Stromal cell of bone marrow (primary cell): ENCODE data around the gene EXD3.
"Not testable (repeated sequence)": the region's sequence is repeated elsewhere in the genome, so short reads cannot be mapped to it uniquely, and the experiment has no call there.

Source experiments
- DNase-seq: peaks from one replicate; pipeline ENCODE4 v3.0.0-alpha.2; 2012; ENCODE audit warnings: low read depth

Gene EXD3

GRCh38 chr9:137379761-137380161 lies 43.2 kb downstream of the EXD3 start:
- no peak for DNase-seq

GRCh38 chr9:137378688-137379410 lies 44.1 kb downstream of the EXD3 start:
- not testable (repeated sequence) for DNase-seq

GRCh38 chr9:137376386-137376785 lies 46.6 kb downstream of the EXD3 start:
- DNase-seq, result no peak

GRCh38 chr9:137375321-137376058 lies 47.5 kb downstream of the EXD3 start:
- DNase-seq, result no peak

GRCh38 chr9:137374131-137374845 lies 48.7 kb downstream of the EXD3 start:
- DNase-seq, result no peak

- DNase-seq, result no peak
These were observed 49.4 kb downstream of the EXD3 start for GRCh38 chr9:137373611-137373980.

GRCh38 chr9:137372693-137373610 lies 50.0 kb downstream of the EXD3 start:
- DNase-seq, result no peak

- no peak for DNase-seq
These were observed 50.9 kb downstream of the EXD3 start for GRCh38 chr9:137371946-137372651.

GRCh38 chr9:137371521-137371941 lies 51.4 kb downstream of the EXD3 start:
- DNase-seq, result no peak

GRCh38 chr9:137370865-137371520 lies 52.0 kb downstream of the EXD3 start:
- DNase-seq, result no peak

- no peak for DNase-seq
These were observed 52.8 kb downstream of the EXD3 start for GRCh38 chr9:137369911-137370764.

- no peak for DNase-seq
These were observed 53.7 kb downstream of the EXD3 start for GRCh38 chr9:137369061-137369787.

GRCh38 chr9:137368431-137369035 lies 54.4 kb downstream of the EXD3 start:
- no peak for DNase-seq

GRCh38 chr9:137367506-137368430 lies 55.2 kb downstream of the EXD3 start:
- no peak for DNase-seq

- DNase-seq, result no peak
These were observed 56.0 kb downstream of the EXD3 start for GRCh38 chr9:137366891-137367381.

GRCh38 chr9:137366445-137366810 lies 56.5 kb downstream of the EXD3 start:
- DNase-seq, result no peak
